IMR-90 (cell line): ENCODE results near the gene FPR2. TPM values are rescaled to one million over a fixed set of nuclear protein-coding genes. Genes with fewer than 3 reads are reported as not detected.

ENCODE experiments used
- ATAC-seq: fragments of 200-7000 bp; cut with Tn5 transposase; 2 replicates; pipeline ENCODE4 v1.9.1; 2020; ENCODE audit warnings: low read depth, mild to moderate bottlenecking, moderate library complexity
- BruUV-seq: library from RNA; stranded (reverse); fragments of 400-500 nt; replicated peaks from 2 replicates; lab custom pipeline; 2021; lab: Mats Ljungman, UMichigan
- CTCF ChIA-PET: fragments of 300-600 bp; formaldehyde crosslinking; extraction: SDS; loops from one replicate; lab custom pipeline; 2021; ENCODE audit warnings: antibody characterized with exemption; lab: Yijun Ruan, JAX
- POLR2A ChIA-PET: fragments of 300-600 bp; sonication (Branson Sonifier 250); formaldehyde crosslinking; loops from one replicate; lab custom pipeline; 2022; ENCODE audit warnings: antibody characterized with exemption; ENCODE audit not compliant: unreplicated experiment; lab: Charles Lee
- DNase-seq: peaks from one replicate; pipeline ENCODE4 v3.0.0; 2013
- H2AFZ ChIP-seq: replicated peaks from 2 replicates; pipeline ENCODE3; 2013; ENCODE audit warnings: low read length, mild to moderate bottlenecking; ENCODE audit not compliant: poor library complexity
- H2AK5ac ChIP-seq: 2 replicates; pipeline ENCODE4 v1.6.1; 2013; ENCODE audit warnings: low read depth, low read length, inconsistent platforms
- H2AK9ac ChIP-seq: replicated peaks from 2 replicates; pipeline ENCODE3; 2013; ENCODE audit warnings: mild to moderate bottlenecking, low read depth, low read length, moderate library complexity; ENCODE audit not compliant: poor library complexity
- H2BK120ac ChIP-seq: 2 replicates; pipeline ENCODE4 v1.6.1; 2013; ENCODE audit warnings: low read depth, low read length, inconsistent platforms
- H2BK15ac ChIP-seq: 3 replicates; pipeline ENCODE4 v1.6.1; 2013; ENCODE audit warnings: low read depth, low read length, inconsistent platforms
- H2BK20ac ChIP-seq: 2 replicates; pipeline ENCODE4 v1.6.1; 2013; ENCODE audit warnings: low read depth, mild to moderate bottlenecking, inconsistent platforms, low read length, moderate library complexity
- H2BK5ac ChIP-seq: 2 replicates; pipeline ENCODE4 v1.6.1; 2013; ENCODE audit warnings: mild to moderate bottlenecking, low read depth, low read length, inconsistent platforms; ENCODE audit not compliant: poor library complexity, severe bottlenecking
- H3K14ac ChIP-seq: replicated peaks from 2 replicates; pipeline ENCODE4 v1.6.1; 2013; ENCODE audit warnings: low read depth, low read length, inconsistent platforms
- H3K18ac ChIP-seq: 2 replicates; pipeline ENCODE4 v1.6.1; 2013; ENCODE audit warnings: low read depth, low read length, control low read depth
- H3K23ac ChIP-seq: 2 replicates; pipeline ENCODE4 v1.6.1; 2013; ENCODE audit warnings: low read depth, low read length, inconsistent platforms
- H3K27ac ChIP-seq: 2 replicates; pipeline ENCODE4 v1.5.1; 2013; ENCODE audit warnings: mild to moderate bottlenecking, control low read depth, low read length; ENCODE audit not compliant: insufficient read depth
- H3K27me3 ChIP-seq: 2 replicates; pipeline ENCODE4 v1.6.1; 2013; ENCODE audit warnings: low read length; ENCODE audit not compliant: control insufficient read depth, insufficient read depth
- H3K36me3 ChIP-seq: 2 replicates; pipeline ENCODE4 v1.6.1; 2013; ENCODE audit warnings: low read length, mixed read lengths; ENCODE audit not compliant: control insufficient read depth, insufficient read depth
- H3K4ac ChIP-seq: 2 replicates; pipeline ENCODE4 v1.6.1; 2013; ENCODE audit warnings: low read depth, low read length, inconsistent platforms
- H3K4me1 ChIP-seq: 2 replicates; pipeline ENCODE4 v1.6.1; 2013; ENCODE audit warnings: low read length, mixed read lengths; ENCODE audit not compliant: control insufficient read depth, insufficient read depth
- H3K4me2 ChIP-seq: 2 replicates; pipeline ENCODE4 v1.6.1; 2013; ENCODE audit warnings: low read depth, mild to moderate bottlenecking, control low read depth, low read length, moderate library complexity
- H3K4me3 ChIP-seq: 2 replicates; pipeline ENCODE4 v1.5.1; 2013; ENCODE audit warnings: low read depth, mild to moderate bottlenecking, control low read depth, low read length, moderate library complexity; ENCODE audit not compliant: insufficient read depth
- H3K56ac ChIP-seq: 2 replicates; pipeline ENCODE4 v1.6.1; 2013; ENCODE audit warnings: low read length, inconsistent platforms; ENCODE audit not compliant: insufficient read depth; ENCODE audit errors: extremely low read depth
- H3K79me1 ChIP-seq, 2 experiments: 2 replicates each; pipeline ENCODE4 v1.6.1; 2013; ENCODE audit warnings: low read length in 2 of 2, inconsistent platforms in 1 of 2, low read depth in 1 of 2
- H3K9ac ChIP-seq: 2 replicates; pipeline ENCODE4 v1.6.1; 2013; ENCODE audit warnings: low read depth, low read length, control low read depth
- H3K9me1 ChIP-seq: 2 replicates; pipeline ENCODE4 v1.6.1; 2013; ENCODE audit warnings: low read length, inconsistent platforms; ENCODE audit not compliant: insufficient read depth
- H3K9me3 ChIP-seq: 2 replicates; pipeline ENCODE4 v1.6.1; 2013; ENCODE audit warnings: low read length; ENCODE audit not compliant: control insufficient read depth, insufficient read depth
- H4K20me1 ChIP-seq: 2 replicates; pipeline ENCODE4 v1.6.1; 2013; ENCODE audit warnings: low read length, inconsistent platforms; ENCODE audit not compliant: insufficient read depth
- H4K5ac ChIP-seq: 2 replicates; pipeline ENCODE4 v1.6.1; 2013; ENCODE audit warnings: mild to moderate bottlenecking, low read depth, low read length, control low read depth
- H4K8ac ChIP-seq, 2 experiments: 2 replicates each; pipeline ENCODE4 v1.6.1; 2013; ENCODE audit warnings: low read depth in 2 of 2, low read length in 2 of 2, control low read depth in 1 of 2, inconsistent platforms in 1 of 2
- H4K91ac ChIP-seq: 2 replicates; pipeline ENCODE4 v1.6.1; 2013; ENCODE audit warnings: low read depth, low read length, inconsistent platforms; ENCODE audit not compliant: insufficient read depth
- BHLHE40 ChIP-seq: fragments of 150-350 bp; IDR thresholded peaks from 2 replicates; pipeline ENCODE4 v1.6.1; 2016; ENCODE audit warnings: mild to moderate bottlenecking, low read depth, low read length
- CEBPB ChIP-seq: IDR thresholded peaks from 2 replicates; pipeline ENCODE4 v1.6.1; 2012; ENCODE audit warnings: low read depth, low read length, improper control_type of control experiment
- CHD1 ChIP-seq: IDR thresholded peaks from 2 replicates; pipeline ENCODE4 v1.6.1; 2012; ENCODE audit warnings: low read depth, low read length, improper control_type of control experiment
- ELK1 ChIP-seq: fragments of 150-350 bp; IDR thresholded peaks from 2 replicates; pipeline ENCODE4 v1.6.1; 2016; ENCODE audit warnings: low read depth, mild to moderate bottlenecking, low read length, moderate library complexity, borderline replicate concordance
- MAFK ChIP-seq: IDR thresholded peaks from 2 replicates; pipeline ENCODE4 v1.6.1; 2012; ENCODE audit warnings: low read depth, low read length, improper control_type of control experiment
- MAZ ChIP-seq: IDR thresholded peaks from 2 replicates; pipeline ENCODE4 v1.6.1; 2012; ENCODE audit warnings: low read depth, mild to moderate bottlenecking, low read length, improper control_type of control experiment, moderate library complexity, borderline replicate concordance
- MXI1 ChIP-seq: IDR thresholded peaks from 2 replicates; pipeline ENCODE4 v1.6.1; 2012; ENCODE audit warnings: low read depth, mild to moderate bottlenecking, low read length, moderate library complexity, borderline replicate concordance
- NFE2L2 ChIP-seq: fragments of 150-350 bp; IDR thresholded peaks from 2 replicates; pipeline ENCODE4 v1.6.1; 2016; ENCODE audit warnings: low read depth, mild to moderate bottlenecking, low read length
- POLR2A ChIP-seq: IDR thresholded peaks from 2 replicates; pipeline ENCODE4 v1.6.1; 2012; ENCODE audit warnings: mild to moderate bottlenecking, low read depth, low read length
- RAD21 ChIP-seq: IDR thresholded peaks from 2 replicates; pipeline ENCODE4 v1.6.1; 2012; ENCODE audit warnings: low read length, improper control_type of control experiment
- RCOR1 ChIP-seq: IDR thresholded peaks from 2 replicates; pipeline ENCODE4 v1.6.1; 2012; ENCODE audit warnings: mild to moderate bottlenecking, low read length, improper control_type of control experiment; ENCODE audit not compliant: insufficient replicate concordance
- RFX5 ChIP-seq: IDR thresholded peaks from 2 replicates; pipeline ENCODE4 v1.8.0; 2012; ENCODE audit warnings: low read depth, mild to moderate bottlenecking, low read length, moderate library complexity
- SMC3 ChIP-seq: fragments of 150-350 bp; IDR thresholded peaks from 2 replicates; pipeline ENCODE4 v1.6.1; 2016; ENCODE audit warnings: low read depth, mild to moderate bottlenecking, antibody characterized with exemption, low read length, moderate library complexity
- WGBS, 2 experiments: methylation state at CpG; one replicate each; pipeline versions ENCODE4 v1.1.5 to v1.1.7; 2013; ENCODE audit warnings: missing lambda C conversion rate in 2 of 2; ENCODE audit not compliant: insufficient read length in 1 of 2; ENCODE audit errors: extremely low coverage in 2 of 2; 5-methylcytosine and 5-hydroxymethylcytosine counted together
- dilution Hi-C: fragments of 300-500 bp; cut with HindIII; formaldehyde crosslinking; loops from one replicate; pipeline ENCODE4 v1.14.3; 2018; ENCODE audit warnings: low sequenced_read_pairs; ENCODE audit not compliant: unreplicated experiment
- in situ Hi-C: fragments of 300-500 bp; cut with MboI; formaldehyde crosslinking; loops from 3 replicates; pipeline ENCODE4 v1.14.3; 2019; ENCODE audit warnings: low sequenced_read_pairs, inconsistent platforms, mixed read lengths
- intact Hi-C: fragments of 100-400 bp; cut with micrococcal nuclease; formaldehyde crosslinking; loops from 2 replicates; pipeline ENCODE4 v1.10.0; 2022
- polyA plus RNA-seq, 3 experiments: library from polyadenylated mRNA; depleted of rRNA; stranded (reverse); fragments of >200 nt; gene quantifications; 2 replicates each; pipeline ENCODE4 v1.2.3, GENCODE V29; 2012; ENCODE audit warnings: low replicate concordance in 1 of 3
- total RNA-seq: library from RNA; depleted of rRNA; stranded (reverse); fragments of >200 nt; gene quantifications from 2 replicates; pipeline ENCODE4 v1.2.3, GENCODE V29; 2012
- TF ChIP-seq, protein P1 (sequence below): conservative IDR thresholded peaks from 2 replicates; pipeline ENCODE4 v1.5.1; 2012; ENCODE audit warnings: mild to moderate bottlenecking, low read depth, low read length, improper control_type of control experiment

Gene FPR2
- total and polyA plus RNA-seq, 2 of the 4 experiments (the other 2 are of a cell fraction): not detected

DNA sequence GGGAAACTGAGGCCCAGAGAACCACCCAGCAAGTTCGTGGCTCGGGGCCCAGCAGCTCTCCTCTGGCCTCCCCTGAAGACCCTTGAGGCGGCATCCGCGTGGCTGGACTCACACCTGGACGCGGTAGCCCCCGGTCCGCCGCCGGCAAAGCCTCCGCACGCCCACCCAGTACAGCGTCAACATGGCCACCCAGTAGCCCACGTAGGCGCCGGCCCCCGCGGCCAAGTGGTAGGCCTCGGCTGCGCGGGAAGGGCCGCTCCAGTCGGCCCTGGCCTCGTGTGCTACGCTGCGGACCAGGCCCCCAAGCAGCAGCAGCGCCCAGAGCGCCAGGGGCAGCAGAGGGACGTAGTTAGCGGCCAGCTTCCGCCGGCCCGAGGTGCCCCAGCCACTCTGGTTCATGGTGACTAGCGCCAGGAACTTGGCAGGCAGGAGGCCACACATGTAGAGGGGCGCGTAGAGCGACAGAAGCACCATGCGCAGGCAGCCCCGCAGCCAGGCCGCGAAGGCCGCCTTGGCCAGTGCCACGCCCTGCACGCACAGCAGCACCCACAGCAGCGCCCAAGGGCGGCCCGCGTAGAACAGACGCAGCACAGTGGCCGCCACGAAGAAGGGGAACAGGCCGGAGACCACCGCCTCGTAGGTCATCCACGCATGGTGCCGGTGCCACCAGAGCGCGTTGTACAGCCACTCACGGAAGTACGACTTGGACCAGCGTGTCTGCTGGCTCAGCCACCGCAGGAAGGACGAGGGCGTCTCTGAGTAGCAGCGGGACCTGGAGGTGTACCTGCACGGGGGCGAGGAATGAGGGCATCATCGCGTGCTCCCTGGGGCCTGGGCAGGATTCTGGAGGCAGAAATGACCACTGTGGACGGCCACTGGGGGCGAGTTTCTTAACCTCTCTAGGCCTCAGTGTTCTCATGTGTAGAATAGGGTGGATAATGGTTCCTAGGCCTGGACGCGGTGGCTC, 47.4 kb upstream of the FPR2 start:
- Histone ChIP-seq H2AK9ac (peak overlapping the region; percentile 52), H4K20me1 (peaks cover 4% of the 10 kb centered on the region; the same call in 1 of the 2 replicates)
- TF ChIP-seq POLR2A (no peak), RAD21 (no peak), MXI1 (no peak), RFX5 (no peak), MAZ (no peak), BHLHE40 (no peak), MAFK (no peak), SMC3 (no peak), CHD1 (no peak), CEBPB (no peak), RCOR1 (no peak), ELK1 (no peak), NFE2L2 (no peak)
- TF ChIP-seq, protein P1, sequence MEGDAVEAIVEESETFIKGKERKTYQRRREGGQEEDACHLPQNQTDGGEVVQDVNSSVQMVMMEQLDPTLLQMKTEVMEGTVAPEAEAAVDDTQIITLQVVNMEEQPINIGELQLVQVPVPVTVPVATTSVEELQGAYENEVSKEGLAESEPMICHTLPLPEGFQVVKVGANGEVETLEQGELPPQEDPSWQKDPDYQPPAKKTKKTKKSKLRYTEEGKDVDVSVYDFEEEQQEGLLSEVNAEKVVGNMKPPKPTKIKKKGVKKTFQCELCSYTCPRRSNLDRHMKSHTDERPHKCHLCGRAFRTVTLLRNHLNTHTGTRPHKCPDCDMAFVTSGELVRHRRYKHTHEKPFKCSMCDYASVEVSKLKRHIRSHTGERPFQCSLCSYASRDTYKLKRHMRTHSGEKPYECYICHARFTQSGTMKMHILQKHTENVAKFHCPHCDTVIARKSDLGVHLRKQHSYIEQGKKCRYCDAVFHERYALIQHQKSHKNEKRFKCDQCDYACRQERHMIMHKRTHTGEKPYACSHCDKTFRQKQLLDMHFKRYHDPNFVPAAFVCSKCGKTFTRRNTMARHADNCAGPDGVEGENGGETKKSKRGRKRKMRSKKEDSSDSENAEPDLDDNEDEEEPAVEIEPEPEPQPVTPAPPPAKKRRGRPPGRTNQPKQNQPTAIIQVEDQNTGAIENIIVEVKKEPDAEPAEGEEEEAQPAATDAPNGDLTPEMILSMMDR: no peak

More for the DNA sequence above, 47.4 kb upstream of the FPR2 start:
- H2AK5ac ChIP-seq: no peak overlapping the region
- H4K91ac ChIP-seq: no peak overlapping the region
- H4K5ac ChIP-seq: no peak overlapping the region
- no peaks in the 10 kb centered on the region for H3K36me3 ChIP-seq
- H2BK5ac ChIP-seq: no peak overlapping the region
- dilution Hi-C loops (no loop called here), in situ Hi-C loops (no loop called here), intact Hi-C loops (no loop called here)
- 92% methylated on average over 39 of the region's 74 CpGs; no CpG with 5 or more reads in 1 of the 2 experiments for WGBS, 2 experiments
- DNase-seq (no peak), ATAC-seq (no peak)
- H2BK15ac ChIP-seq: no peak overlapping the region
- no peak overlapping the region for H3K4ac ChIP-seq
- no peak overlapping the region for H3K27ac ChIP-seq
- no TSS peak for BruUV-seq
- H3K9me3 ChIP-seq: peaks cover 2% of the 10 kb centered on the region; the same call in 1 of the 2 replicates
- H2BK120ac ChIP-seq: no peak overlapping the region
- CTCF ChIA-PET: no interaction called here
- no peak overlapping the region for H2BK20ac ChIP-seq
- 0 out of 2 replicates have a peak, but pooled peaks cover 4% of the 10 kb centered on the region for H3K9me1 ChIP-seq
- H3K79me1 ChIP-seq: no peaks in the 10 kb centered on the region
- no peak overlapping the region for H3K4me3 ChIP-seq
- no peak overlapping the region for H3K4me2 ChIP-seq
- H3K27me3 ChIP-seq: peaks cover 9% of the 10 kb centered on the region
- H3K4me1 ChIP-seq: no peaks in the 10 kb centered on the region
- no peak overlapping the region for H3K9ac ChIP-seq
- H3K14ac ChIP-seq: no peak overlapping the region
- no peak overlapping the region for H3K18ac ChIP-seq
- H3K23ac ChIP-seq: no peak overlapping the region
- no peak overlapping the region for H3K56ac ChIP-seq
- peak overlapping the region; percentile 49 for H2AFZ ChIP-seq
- H4K8ac ChIP-seq: no peak overlapping the region
- POLR2A ChIA-PET: no interaction called here
